ENCODE data around the gene RNU7-1. TPM values are rescaled to one million over a fixed set of nuclear protein-coding genes. Genes with fewer than 3 reads are reported as not detected.

RNU7-1 gene
- total RNA-seq, 2 donors from 2014 or later = not detected

DNA sequence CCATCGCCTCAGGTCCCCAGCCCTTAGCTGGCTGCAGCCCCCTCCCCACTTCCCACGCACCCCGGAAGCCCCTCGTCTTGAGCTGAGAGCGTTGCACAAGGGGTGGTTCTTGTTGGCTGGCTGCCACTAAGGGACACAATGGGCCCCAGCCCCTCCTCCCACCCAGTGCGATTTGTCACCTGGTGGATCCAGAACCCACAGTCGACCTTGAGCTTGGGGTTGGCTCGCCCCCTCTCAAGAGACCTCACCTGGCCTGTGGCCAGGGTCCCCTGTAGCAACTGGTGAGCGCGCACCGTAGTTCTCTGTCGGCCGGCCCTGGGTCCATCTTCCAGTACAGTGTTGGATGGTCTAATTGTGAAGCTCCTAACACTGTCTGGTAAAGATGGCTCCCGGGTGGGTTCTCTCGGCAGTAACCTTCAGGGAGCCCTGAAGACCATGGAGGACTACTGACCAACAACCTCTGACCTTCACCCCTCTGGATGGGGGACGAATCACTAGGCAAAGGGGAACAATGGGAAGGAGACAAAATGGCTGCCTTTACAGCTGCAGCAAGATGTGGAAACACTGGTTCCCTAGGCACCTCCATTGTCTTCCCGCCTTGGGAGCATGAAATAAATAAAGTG lies 20.3 kb downstream of the RNU7-1 start:
- DNase-seq (ENCODE audit: low spot score in 2 of 2) (no peak), ATAC-seq (no peak)
- Mint-ChIP-seq H3K27ac (peak overlapping the region; percentile 87 to 89), H3K9me3 (no peaks in the 10 kb centered on the region), H3K36me3 (peaks cover 35 to 47% of the 10 kb centered on the region in 2 donors)

DNA sequence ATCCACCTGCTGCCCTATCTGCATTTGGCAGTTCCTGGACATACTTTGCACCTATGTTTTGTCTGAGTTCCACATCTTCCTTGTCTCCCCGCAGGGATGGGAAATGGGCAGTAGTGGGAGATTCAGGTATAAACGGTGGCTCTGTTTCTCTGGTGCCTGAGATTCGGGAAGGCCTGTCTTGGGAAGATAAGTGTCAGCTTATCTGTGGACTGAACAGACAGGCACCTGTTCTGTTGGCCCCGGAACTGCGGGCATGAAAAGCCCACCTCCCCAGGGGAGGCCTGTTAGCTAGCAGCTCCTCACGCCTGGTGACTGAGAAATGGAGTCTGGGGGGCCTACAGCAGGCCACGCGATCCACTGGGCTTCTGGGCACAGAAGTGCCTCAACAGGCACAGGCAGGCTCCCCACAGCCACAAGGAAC lies 21.0 kb downstream of the RNU7-1 start:
- no peak for ATAC-seq
- no peaks in the 10 kb centered on the region for H3K9me3 Mint-ChIP-seq
- peak overlapping the region; percentile 87 to 89 for H3K27ac Mint-ChIP-seq
- no peak for DNase-seq (ENCODE audit: low spot score in 2 of 2)
- peaks cover 35 to 46% of the 10 kb centered on the region in 2 donors for H3K36me3 Mint-ChIP-seq

DNA sequence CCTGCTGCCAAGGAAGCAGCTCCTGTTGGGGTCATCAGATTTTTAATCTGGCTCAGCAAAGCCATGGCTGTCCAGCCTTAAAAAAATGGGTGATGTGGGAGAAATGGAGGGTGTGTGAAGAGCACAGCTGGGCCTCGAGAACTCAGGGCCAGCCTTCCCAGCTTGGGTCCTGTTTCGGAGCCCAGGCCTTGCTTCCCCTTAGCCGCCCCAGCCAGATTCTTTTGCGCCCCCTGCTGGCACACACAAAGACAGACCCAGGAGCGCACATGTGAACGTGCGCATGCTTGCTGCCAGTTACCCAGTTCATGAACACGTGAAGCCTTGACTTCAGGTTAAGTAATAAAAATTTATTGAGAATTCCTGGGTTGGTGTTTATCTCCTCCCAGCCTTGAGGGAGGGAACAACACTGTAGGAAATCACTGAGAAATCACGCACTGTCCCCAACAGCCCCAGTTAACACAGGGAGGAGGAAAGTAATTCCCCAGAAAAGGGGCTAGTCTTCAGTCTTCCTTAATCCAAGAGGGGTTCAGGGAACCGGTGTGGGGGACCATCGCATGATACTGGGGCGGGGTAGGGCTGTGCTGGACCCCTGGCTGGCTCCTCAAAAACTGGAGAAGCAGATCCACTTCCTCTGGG lies 21.5 kb downstream of the RNU7-1 start:
- Mint-ChIP-seq H3K36me3 (peaks cover 40 to 44% of the 10 kb centered on the region in 2 donors), H3K9me3 (no peaks in the 10 kb centered on the region), H3K27ac (peak overlapping the region; percentile 87 to 89)
- DNase-seq (ENCODE audit: low spot score in 2 of 2) (peak; percentile 85 to 88), ATAC-seq (peak; percentile 36 to 56)

DNA sequence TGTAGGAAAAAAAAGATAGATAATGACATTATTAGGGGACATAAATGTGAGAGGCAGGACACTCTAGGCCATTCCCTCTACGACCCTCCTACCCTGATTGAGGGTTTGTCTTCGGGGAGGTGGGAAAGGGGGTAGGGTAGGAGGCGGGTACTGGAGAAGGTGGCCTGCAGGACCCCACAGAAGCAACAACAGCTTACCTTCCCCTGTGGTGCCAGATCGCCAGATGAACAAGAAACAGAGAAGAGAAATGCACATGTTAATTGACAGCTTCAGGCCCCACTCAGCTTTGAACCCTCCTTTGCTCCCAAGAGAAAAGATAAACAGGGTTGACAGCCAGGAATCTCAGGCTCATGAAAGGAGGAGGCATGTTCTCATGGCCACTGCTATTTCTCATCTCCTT lies 22.1 kb downstream of the RNU7-1 start:
- Mint-ChIP-seq H3K27ac (peak overlapping the region; percentile 87 to 89), H3K9me3 (no peaks in the 10 kb centered on the region), H3K36me3 (peaks cover 43 to 46% of the 10 kb centered on the region in 2 donors)
- no peak for ATAC-seq
- DNase-seq (ENCODE audit: low spot score in 2 of 2) = no peak

DNA sequence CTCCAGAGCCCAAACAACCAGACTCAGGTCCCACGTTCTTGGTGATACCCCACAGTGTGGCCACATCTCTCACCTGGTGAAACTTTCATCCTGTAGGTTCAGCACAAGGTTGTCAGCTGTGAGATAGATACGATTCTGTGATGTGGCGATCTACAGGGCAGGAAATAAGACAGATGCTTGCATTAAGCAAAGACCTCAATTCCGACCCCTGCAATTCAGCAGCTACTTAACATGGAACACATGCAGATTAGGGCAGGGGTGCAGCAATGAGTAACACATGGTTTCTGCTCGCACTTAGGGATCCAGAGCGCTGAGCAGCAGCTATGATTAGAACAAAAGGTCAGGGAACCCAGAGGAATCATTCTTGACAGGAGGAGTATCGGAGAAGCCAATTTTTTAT lies 22.7 kb downstream of the RNU7-1 start:
- no peak for ATAC-seq

DNA sequence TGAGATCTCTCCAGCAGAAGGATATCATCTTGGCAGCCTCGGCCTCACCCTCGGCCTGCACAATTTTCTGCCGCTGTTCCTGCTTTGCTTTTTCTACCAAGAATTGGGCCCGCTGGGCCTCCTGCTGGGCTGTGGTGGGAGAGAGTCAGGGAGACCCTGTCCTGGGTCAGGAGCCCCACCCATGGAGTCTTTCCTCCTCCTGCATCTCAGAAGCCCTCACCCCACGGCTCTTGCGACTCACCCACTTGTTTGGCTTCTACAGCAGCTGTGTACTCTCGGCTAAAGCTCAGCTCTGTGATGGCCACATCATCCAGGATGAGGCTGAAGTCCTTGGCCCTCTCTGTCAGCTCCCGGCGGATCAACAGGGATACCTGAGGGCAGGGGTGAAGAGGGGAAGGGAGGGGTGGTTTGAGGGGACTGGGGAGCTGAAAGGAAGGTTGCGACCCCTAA lies 24.1 kb downstream of the RNU7-1 start:
- peak overlapping the region in 1 of 2 donors; percentile 82 for H3K27ac Mint-ChIP-seq
- H3K9me3 Mint-ChIP-seq = no peaks in the 10 kb centered on the region
- peaks cover 50 to 55% of the 10 kb centered on the region in 2 donors for H3K36me3 Mint-ChIP-seq
- ATAC-seq = no peak
- no peak for DNase-seq (ENCODE audit: low spot score in 2 of 2)

More for the DNA sequence above, 22.7 kb downstream of the RNU7-1 start:
- peaks cover 43 to 46% of the 10 kb centered on the region in 2 donors for H3K36me3 Mint-ChIP-seq
- no peak for DNase-seq (ENCODE audit: low spot score in 2 of 2)
- peak overlapping the region; percentile 89 to 93 for H3K27ac Mint-ChIP-seq
- no peaks in the 10 kb centered on the region for H3K9me3 Mint-ChIP-seq

DNA sequence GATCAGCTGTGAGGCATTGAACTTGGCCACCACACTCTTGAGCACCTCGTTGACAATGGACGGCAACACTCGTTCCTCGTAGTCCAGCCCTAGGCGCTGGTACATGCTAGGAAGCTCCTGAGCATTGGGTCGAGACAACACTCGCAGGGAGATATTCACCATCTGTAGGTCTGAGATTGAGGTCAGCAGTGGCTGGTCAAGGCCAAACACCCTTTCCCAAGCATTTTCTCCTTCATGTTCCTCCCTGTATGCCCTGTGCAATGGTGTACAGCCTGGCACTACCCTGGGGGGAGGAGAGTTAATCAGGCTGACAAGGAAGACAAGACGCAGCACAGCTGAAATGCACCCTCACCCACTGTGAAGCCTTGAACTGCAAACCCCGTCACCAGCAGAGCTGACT lies 24.8 kb downstream of the RNU7-1 start:
- Mint-ChIP-seq H3K36me3 (peaks cover 53 to 62% of the 10 kb centered on the region in 2 donors), H3K27ac (peak overlapping the region; percentile 90 to 100), H3K9me3 (no peaks in the 10 kb centered on the region)
- ATAC-seq (no peak), DNase-seq (ENCODE audit: low spot score in 2 of 2) (no peak)

DNA sequence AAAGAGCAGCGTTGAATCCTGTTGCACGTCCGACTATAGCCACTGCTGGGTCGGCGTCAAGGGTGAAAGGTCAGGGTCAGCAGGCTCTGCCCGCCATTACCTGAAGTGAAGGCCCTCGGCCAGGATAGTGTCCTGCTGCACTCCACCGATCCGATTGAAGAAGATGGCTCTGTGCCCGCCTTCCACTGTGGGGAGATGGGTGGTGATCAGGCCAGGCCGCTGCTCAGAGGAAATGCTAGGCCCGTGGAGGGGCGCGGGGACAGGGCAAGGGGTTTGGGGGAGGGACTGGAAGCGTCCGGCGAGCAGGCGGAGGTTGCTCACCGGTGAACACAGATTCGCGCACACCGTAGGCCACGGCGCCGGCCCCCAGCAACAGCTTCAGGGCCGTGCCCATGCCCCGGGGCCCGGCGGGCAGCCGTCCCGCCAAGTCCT lies 26.5 kb downstream of the RNU7-1 start:
- ATAC-seq (peak; percentile 13 to 41), DNase-seq (ENCODE audit: low spot score in 2 of 2) (no peak)
- Mint-ChIP-seq H3K36me3 (peaks cover 52 to 68% of the 10 kb centered on the region in 2 donors), H3K9me3 (no peaks in the 10 kb centered on the region), H3K27ac (peak overlapping the region; percentile 90 to 100)

DNA sequence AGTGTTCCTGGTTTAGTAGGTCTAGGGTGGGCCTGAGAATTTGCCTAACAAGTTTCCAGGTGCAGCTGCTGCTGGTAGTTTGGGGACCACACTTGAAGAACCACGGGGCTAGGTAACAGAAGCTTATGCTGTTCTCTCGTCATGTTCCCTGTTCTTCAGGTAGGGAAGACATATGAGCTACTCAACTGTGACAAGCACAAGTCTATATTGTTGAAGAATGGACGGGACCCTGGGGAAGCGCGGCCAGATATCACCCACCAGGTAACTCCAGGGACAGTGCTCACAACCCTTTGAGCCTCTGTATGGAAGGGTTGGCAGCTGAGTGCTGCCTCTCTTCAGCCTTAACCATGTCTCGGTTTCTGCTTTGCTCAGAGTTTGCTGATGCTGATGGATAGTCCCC lies 30.6 kb downstream of the RNU7-1 start:
- DNase-seq (ENCODE audit: low spot score in 2 of 2) (no peak), ATAC-seq (no peak)
- no peaks in the 10 kb centered on the region for H3K9me3 Mint-ChIP-seq
- peaks cover 29 to 64% of the 10 kb centered on the region in 2 donors for H3K36me3 Mint-ChIP-seq
- H3K27ac Mint-ChIP-seq = peak overlapping the region in 1 of 2 donors; percentile 84

DNA sequence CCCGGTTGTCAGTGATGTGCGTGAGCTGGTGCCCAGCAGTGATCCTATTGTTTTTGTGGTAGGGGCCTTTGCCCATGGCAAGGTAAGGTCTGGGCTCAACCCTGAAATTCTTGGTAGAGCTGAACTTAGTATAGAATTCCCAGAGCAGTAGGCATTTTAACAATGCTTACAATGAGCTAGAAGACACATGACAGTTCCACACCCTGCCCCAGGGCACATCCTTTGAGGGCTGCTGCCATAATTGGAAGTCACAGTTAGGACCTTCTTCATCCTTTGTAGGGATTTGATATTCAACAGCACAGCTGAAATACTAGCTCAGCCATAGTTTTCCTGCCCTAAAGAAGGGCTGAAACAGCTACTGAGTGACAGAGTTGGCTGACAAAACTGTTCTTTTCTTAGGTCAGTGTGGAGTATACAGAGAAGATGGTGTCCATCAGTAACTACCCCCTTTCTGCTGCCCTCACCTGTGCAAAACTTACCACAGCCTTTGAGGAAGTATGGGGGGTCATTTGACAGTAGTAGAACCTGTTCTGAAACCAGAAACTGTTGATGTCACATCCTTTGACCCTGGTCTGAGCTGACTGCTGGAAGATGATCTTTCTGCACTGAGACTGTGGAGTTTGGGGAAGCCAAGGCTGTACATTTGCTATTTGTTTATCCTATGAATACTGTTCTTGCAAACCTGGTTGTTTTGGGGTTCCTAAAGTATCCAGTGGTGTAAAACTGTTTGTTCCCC lies 31.8 kb downstream of the RNU7-1 start:
- Mint-ChIP-seq H3K9me3 (no peaks in the 10 kb centered on the region), H3K27ac (peak overlapping the region; percentile 14 to 53), H3K36me3 (peaks cover 26 to 52% of the 10 kb centered on the region in 2 donors)
- no peak for ATAC-seq
- no peak for DNase-seq (ENCODE audit: low spot score in 2 of 2)

DNA sequence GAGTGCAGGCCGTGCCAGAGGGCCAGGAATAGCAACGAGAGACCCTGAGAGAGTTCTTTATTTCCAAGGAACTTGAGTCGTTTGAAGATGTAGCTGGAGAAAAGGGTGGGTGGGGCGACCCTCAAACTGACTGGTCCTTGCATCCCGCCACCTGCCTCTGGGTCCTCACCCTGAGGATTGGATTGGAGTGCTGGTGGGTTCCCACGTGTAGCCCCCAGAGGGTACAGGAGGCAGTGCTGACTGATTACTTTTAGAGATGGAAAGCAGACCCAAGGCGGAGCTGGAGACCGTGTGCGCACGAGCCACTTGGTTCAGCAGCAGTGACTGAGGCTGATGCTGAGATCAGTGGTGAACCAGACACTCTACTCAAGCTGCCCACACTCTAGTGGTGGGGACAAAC lies 34.0 kb downstream of the RNU7-1 start:
- Mint-ChIP-seq H3K27ac (peak overlapping the region in 1 of 2 donors; percentile 79), H3K36me3 (peaks cover 8 to 33% of the 10 kb centered on the region in 2 donors), H3K9me3 (no peaks in the 10 kb centered on the region)
- ATAC-seq (no peak), DNase-seq (ENCODE audit: low spot score in 2 of 2) (no peak)

DNA sequence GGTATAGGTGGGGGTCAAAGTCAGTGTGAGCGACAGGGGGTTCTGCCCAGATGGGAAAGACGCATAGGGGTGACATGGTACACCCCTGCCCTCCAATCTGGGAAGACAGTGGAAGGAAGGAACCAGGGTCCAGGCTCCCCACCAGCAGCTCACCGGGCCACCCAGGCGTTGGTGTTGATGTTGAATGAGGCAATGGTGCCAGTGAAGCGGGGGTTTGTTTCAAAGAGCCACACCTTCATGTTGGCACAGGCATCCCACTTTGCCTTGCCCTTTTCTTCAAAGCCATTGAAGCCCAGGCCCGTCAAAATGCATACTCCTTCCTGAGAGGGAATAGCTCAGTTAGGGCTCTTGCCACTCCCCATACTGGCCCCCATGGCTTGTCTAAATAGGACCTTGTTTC lies 34.6 kb downstream of the RNU7-1 start:
- DNase-seq (ENCODE audit: low spot score in 2 of 2) (no peak), ATAC-seq (no peak)
- H3K36me3 Mint-ChIP-seq = peaks cover 5 to 28% of the 10 kb centered on the region in 2 donors
- no peaks in the 10 kb centered on the region for H3K9me3 Mint-ChIP-seq
- H3K27ac Mint-ChIP-seq = peak overlapping the region in 1 of 2 donors; percentile 74

DNA sequence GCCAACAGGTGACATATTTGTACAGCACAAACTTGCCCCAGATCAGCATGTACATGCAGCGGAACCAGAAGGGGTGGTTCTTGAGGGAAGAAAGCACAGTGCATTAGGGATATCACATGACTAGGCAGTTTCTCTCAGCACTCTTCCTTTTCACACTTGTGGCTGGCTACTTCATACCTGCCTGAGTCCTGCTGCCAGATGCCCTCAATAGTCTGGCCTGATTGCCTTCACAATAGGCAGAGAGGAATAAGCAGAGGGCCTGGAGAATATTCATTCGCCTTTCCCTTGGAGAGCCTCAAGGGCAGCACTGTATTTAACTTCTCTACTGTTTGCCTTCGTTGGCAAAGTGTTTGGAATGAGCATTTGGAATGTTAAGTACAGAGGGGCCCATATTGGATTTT lies 35.0 kb downstream of the RNU7-1 start:
- no peak for ATAC-seq
- no peak for DNase-seq (ENCODE audit: low spot score in 2 of 2)
- Mint-ChIP-seq H3K9me3 (no peaks in the 10 kb centered on the region), H3K27ac (peak overlapping the region in 1 of 2 donors; percentile 74), H3K36me3 (peaks cover 5 to 24% of the 10 kb centered on the region in 2 donors)

DNA sequence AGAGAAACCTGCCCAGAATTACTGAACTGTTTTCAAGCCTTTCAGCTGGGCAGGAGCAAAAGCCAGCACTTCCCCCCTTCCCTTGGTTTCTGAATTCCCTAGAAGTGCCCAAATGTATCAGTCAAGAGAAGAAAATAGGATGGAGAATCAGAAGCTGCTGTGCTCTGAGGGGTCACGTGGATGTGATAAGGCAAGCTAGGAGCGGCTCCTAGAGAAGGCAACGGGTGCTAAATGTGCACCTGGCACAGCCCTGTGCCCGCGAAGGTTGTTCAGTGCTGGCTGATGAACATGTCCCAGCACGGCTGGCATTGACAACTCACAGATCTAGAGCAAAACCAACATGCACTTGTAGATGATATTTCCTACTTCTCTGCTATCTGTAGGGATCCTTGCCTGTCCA lies 35.4 kb downstream of the RNU7-1 start:
- Mint-ChIP-seq H3K27ac (peak overlapping the region in 1 of 2 donors; percentile 74), H3K9me3 (no peaks in the 10 kb centered on the region), H3K36me3 (peaks cover 5 to 20% of the 10 kb centered on the region in 2 donors)
- DNase-seq (ENCODE audit: low spot score in 2 of 2) (no peak), ATAC-seq (no peak)

DNA sequence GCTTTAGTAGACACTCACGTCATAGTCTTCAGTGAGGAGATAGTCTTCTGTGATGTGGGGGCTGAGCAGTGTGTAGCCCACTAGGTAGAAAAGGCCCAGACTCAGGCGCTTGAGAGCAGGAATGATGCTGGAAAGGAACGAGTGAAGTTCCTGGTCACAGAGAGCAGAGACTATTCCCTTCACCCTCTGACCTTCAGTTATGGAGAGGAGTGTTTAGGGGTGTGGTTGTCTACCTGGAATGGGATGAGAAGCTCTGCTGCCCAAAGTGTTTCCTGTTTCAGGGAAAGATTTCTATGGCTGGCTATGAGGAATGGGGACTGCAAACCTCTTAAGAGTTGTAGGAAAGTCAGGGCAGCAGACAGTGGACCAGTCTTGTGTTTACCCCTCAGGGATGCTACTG lies 35.8 kb downstream of the RNU7-1 start:
- no peaks in the 10 kb centered on the region for H3K9me3 Mint-ChIP-seq

DNA sequence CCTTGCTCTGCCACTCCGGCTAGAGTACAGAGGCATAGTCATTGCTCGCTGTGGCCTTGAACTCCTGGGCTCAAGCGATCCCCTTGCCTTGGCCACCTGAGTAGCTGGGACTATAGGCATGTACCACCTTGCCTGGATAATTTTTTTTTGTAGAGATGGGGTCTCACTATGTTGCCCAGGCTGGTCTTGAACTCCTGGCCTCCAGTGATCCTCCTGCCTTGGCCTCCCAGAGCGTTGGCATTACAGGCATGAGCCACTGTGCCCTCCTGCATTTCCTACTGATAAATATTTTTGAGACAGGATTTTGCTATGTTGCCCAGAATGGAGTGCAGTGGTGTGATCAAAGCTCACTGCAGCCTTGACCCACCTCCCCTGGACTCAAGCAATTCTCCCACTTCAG lies 36.5 kb downstream of the RNU7-1 start:
- H3K36me3 Mint-ChIP-seq = peaks cover 5 to 20% of the 10 kb centered on the region in 2 donors
- H3K27ac Mint-ChIP-seq = no peak overlapping the region
- no peaks in the 10 kb centered on the region for H3K9me3 Mint-ChIP-seq
- no peak for DNase-seq (ENCODE audit: low spot score in 2 of 2)
- ATAC-seq = no peak

More for the DNA sequence above, 35.8 kb downstream of the RNU7-1 start:
- H3K36me3 Mint-ChIP-seq = peaks cover 5 to 20% of the 10 kb centered on the region in 2 donors
- ATAC-seq (no peak), DNase-seq (ENCODE audit: low spot score in 2 of 2) (no peak)
- H3K27ac Mint-ChIP-seq = peak overlapping the region in 1 of 2 donors; percentile 74

DNA sequence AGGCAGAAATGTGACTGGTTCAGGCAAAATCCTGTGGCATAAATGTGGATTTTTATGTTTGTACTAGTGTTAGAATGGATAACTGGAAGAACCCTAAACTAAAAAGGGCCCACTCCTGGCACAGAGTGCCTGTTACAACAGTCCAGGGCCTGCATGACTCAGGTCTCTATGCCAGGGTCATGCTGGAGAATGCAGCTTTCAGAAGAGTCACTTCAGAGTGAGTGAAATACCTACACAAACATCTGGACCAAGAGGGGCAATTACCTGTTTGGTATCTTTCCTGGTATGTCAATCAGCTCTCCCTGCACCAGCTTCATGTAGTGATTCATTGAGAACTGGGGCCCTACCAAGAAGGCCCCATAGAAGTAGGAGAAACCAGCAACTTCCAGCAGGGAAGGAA lies 37.1 kb downstream of the RNU7-1 start:
- H3K27ac Mint-ChIP-seq = peak overlapping the region in 1 of 2 donors; percentile 68
- DNase-seq (ENCODE audit: low spot score in 2 of 2) (no peak), ATAC-seq (no peak)
- H3K36me3 Mint-ChIP-seq = peaks cover 4 to 19% of the 10 kb centered on the region in 2 donors
- H3K9me3 Mint-ChIP-seq = no peaks in the 10 kb centered on the region
